HepG2 (cell line): Measurements from ENCODE around the gene SPG7. TPM values are rescaled to one million over a fixed set of nuclear protein-coding genes. Genes with fewer than 3 reads are reported as not detected.

Source experiments
- GABPA ChIP-seq, 2 experiments: IDR thresholded peaks; 2 replicates each; pipeline ENCODE4 v1.6.1; 2011 to 2016; ENCODE audit warnings: low read depth in 2 of 2, low read length in 1 of 2, missing biosample characterization in 1 of 2, missing genetic modification characterization in 1 of 2
- HNRNPUL1 ChIP-seq: fragments of 200-400 bp; formaldehyde crosslinking; IDR thresholded peaks from 2 replicates; pipeline ENCODE4 v1.6.1; 2017; ENCODE audit warnings: low read depth, mild to moderate bottlenecking, low read length, moderate library complexity
- KAT8 ChIP-seq: IDR thresholded peaks from 2 replicates; pipeline ENCODE4 v1.6.1; 2016; ENCODE audit warnings: missing genetic modification reagents, missing compliant biosample characterization
- MEIS1 ChIP-seq: sonication (generic); formaldehyde crosslinking; IDR thresholded peaks from 2 replicates; pipeline ENCODE4 v1.9.0; 2021; ENCODE audit warnings: mild to moderate bottlenecking, missing genetic modification reagents, moderate library complexity, borderline replicate concordance
- NR1H2 ChIP-seq: sonication (generic); formaldehyde crosslinking; IDR thresholded peaks from 2 replicates; pipeline ENCODE4 v1.8.1; 2022; ENCODE audit warnings: low read depth, missing genetic modification reagents, borderline replicate concordance
- PHF21A ChIP-seq: sonication (generic); formaldehyde crosslinking; IDR thresholded peaks from 2 replicates; pipeline ENCODE4 v1.5.0; 2020; ENCODE audit warnings: mild to moderate bottlenecking, missing genetic modification reagents
- SMC3 ChIP-seq: IDR thresholded peaks from 2 replicates; pipeline ENCODE4 v1.6.1; 2011; ENCODE audit warnings: low read length, improper control_type of control experiment
- TEAD3 ChIP-seq: optimal IDR thresholded peaks from 2 replicates; pipeline ENCODE3; 2016; ENCODE audit warnings: borderline replicate concordance
- THYN1 ChIP-seq: sonication (generic); formaldehyde crosslinking; IDR thresholded peaks from 2 replicates; pipeline ENCODE4 v1.8.1; 2023; ENCODE audit warnings: low read depth, mild to moderate bottlenecking, moderate library complexity, missing genetic modification reagents, borderline replicate concordance
- ZNF33B ChIP-seq: sonication (generic); formaldehyde crosslinking; IDR thresholded peaks from 2 replicates; pipeline ENCODE4 v1.5.1; 2020; ENCODE audit warnings: mild to moderate bottlenecking, missing genetic modification reagents
- ZNF747 ChIP-seq: sonication (generic); formaldehyde crosslinking; IDR thresholded peaks from 2 replicates; pipeline ENCODE4 v1.8.1; 2023; ENCODE audit warnings: missing genetic modification reagents, mild to moderate bottlenecking, borderline replicate concordance
- ZNF788 ChIP-seq: sonication (generic); formaldehyde crosslinking; IDR thresholded peaks from 2 replicates; pipeline ENCODE4 v1.5.0; 2020; ENCODE audit warnings: mild to moderate bottlenecking, missing genetic modification reagents, borderline replicate concordance
- polyA plus RNA-seq, 8 experiments: library from polyadenylated mRNA; depleted of rRNA in 3 of 8; stranded (reverse) in 7 of 8; unstranded in 1 of 8; fragments of >200 nt; fragmentation: Illumina TruSeq in 4 of 8; extraction: Trizol in 4 of 8; gene quantifications; 2 replicates each; pipeline versions ENCODE4 v1.2.1 to v1.2.3, GENCODE V29; 2011 to 2016; ENCODE audit warnings: low read depth in 4 of 8, missing spikeins in 1 of 8, mixed read lengths in 1 of 8; ENCODE audit not compliant: insufficient read depth in 1 of 8
- total RNA-seq, 5 experiments: library from RNA; depleted of rRNA; stranded (reverse); fragments of >200 nt; fragmentation: Illumina TruSeq; extraction: Trizol; gene quantifications; 2 replicates each; pipeline ENCODE4 v1.2.3, GENCODE V29; 2016; ENCODE audit warnings: low read depth in 1 of 5
- TF ChIP-seq, protein P1 (sequence below): sonication (generic); formaldehyde crosslinking; IDR thresholded peaks from 2 replicates; pipeline ENCODE4 v1.4.0; 2020; ENCODE audit warnings: mild to moderate bottlenecking, missing genetic modification reagents
- TF ChIP-seq, protein P2 (sequence below): conservative IDR thresholded peaks from 2 replicates; pipeline ENCODE4 v1.6.1; 2018; ENCODE audit warnings: missing genetic modification reagents
- TF ChIP-seq, protein P3 (sequence below): sonication (generic); formaldehyde crosslinking; IDR thresholded peaks from 2 replicates; pipeline ENCODE4 v1.5.0; 2020; ENCODE audit warnings: mild to moderate bottlenecking, missing genetic modification reagents, moderate library complexity
- TF ChIP-seq, protein P4 (sequence below): sonication (generic); formaldehyde crosslinking; IDR thresholded peaks from 2 replicates; pipeline ENCODE4 v1.5.0; 2020; ENCODE audit warnings: missing genetic modification reagents

The SPG7 gene
- total and polyA plus RNA-seq, 2 of the 13 experiments (the other 11 are each of a cell fraction or from before 2014, with no cell fraction given) = 66.0 to 136 TPM

DNA sequence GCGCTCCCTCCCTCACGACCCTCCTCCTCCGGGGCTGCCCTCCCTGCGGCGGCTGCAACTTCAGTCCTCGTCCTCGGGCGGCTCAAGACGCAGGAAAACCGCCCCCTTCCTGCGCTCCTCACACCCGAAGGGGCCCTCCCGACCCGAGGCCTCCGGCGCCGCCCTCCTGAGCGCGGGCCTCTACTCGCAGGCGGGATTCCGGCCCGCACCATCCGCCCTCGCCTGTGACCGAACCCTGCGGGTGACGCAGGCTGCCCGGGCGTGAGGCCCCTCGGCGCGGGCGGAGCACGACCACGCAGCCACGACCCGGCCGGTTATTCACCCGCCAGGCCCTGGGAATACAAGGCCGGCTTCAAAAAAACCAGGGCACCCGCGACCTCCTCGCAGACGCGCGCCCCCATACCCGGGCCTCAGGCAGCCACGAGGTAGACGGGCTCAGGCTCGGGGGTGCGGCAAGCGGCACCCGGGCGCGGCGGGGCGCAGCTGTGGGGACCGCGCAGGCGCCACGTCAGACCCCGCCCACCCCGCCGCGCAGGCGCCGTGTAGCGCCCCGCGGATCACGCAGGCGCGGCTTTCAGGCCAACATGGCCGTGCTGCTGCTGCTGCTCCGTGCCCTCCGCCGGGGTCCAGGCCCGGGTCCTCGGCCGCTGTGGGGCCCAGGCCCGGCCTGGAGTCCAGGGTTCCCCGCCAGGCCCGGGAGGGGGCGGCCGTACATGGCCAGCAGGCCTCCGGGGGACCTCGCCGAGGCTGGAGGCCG, at the start of gene SPG7 (continued):
- TF ChIP-seq, protein P1, sequence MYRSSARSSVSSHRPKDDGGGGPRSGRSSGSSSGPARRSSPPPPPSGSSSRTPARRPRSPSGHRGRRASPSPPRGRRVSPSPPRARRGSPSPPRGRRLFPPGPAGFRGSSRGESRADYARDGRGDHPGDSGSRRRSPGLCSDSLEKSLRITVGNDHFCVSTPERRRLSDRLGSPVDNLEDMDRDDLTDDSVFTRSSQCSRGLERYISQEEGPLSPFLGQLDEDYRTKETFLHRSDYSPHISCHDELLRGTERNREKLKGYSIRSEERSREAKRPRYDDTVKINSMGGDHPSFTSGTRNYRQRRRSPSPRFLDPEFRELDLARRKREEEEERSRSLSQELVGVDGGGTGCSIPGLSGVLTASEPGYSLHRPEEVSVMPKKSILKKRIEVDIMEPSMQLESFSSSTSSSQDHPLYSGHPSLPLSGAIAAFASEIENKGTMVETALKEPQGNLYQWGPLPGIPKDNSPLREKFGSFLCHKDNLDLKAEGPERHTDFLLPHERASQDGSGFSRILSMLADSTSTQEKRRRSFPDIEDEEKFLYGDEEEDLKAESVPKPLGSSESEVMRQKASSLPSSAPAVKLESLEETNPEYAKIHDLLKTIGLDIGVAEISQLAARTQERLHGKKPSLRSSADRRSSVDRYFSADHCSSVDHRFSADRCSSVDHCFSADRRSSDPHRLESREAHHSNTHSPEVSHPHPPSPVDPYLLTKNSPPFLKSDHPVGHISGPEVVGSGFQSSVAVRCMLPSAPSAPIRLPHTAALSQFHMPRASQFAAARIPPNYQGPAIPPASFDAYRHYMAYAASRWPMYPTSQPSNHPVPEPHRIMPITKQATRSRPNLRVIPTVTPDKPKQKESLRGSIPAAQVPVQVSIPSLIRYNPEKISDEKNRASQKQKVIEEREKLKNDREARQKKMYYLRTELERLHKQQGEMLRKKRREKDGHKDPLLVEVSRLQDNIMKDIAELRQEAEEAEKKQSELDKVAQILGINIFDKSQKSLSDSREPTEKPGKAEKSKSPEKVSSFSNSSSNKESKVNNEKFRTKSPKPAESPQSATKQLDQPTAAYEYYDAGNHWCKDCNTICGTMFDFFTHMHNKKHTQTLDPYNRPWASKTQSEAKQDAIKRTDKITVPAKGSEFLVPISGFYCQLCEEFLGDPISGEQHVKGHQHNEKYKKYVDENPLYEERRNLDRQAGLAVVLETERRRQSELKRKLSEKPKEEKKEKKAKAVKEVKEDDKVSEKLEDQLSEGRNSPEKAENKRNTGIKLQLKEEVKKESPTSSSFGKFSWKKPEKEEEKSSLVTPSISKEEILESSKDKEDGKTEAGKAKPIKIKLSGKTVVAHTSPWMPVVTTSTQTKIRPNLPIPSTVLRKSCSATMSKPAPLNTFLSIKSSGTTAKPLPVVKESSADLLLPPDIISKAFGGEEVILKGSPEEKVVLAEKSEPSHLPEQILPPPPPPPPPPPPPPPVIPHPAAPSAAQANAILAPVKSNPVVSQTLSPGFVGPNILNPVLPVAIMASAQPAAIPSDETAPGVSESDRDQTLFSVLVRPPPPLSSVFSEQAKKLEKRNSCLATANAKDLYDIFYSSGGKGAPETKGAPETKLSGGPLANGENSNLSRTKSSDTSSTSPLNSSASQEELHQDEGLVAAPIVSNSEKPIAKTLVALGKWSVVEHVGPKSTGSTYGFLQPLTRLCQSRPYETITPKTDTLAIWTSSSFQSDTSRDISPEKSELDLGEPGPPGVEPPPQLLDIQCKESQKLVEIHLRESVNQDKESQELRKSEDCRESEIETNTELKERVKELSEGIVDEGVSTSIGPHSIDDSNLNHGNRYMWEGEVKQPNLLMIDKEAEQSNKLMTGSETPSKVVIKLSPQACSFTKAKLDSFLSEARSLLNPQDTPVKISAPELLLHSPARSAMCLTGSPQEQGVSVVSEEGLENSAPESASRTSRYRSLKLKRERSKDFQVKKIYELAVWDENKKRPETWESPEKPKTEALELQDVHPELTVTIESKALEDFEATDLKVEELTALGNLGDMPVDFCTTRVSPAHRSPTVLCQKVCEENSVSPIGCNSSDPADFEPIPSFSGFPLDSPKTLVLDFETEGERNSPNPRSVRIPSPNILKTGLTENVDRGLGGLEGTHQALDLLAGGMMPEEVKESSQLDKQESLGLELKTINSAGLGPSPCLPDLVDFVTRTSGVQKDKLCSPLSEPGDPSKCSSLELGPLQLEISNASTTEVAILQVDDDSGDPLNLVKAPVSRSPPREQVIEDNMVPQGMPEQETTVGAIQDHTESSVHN (CRISPR knock-in tag) = no peak
- TF ChIP-seq SMC3 (no peak), ZNF33B (peak; percentile 98), KAT8 (CRISPR knock-in tag) (peak; percentile 86; the same call in 1 of the 2 replicates), ZNF788 (CRISPR knock-in tag) (peak; percentile 87), HNRNPUL1 (peak; percentile 52; the same call in 1 of the 2 replicates), PHF21A (CRISPR knock-in tag) (peak; percentile 87), NR1H2 (CRISPR knock-in tag) (peak; percentile 13; the same call in 1 of the 2 replicates), GABPA (IDR thresholded peaks at IDR 0.05; ENCODE audit: low read depth, low read length) (no peak), GABPA (CRISPR knock-in tag; IDR thresholded peaks at IDR 0.05; ENCODE audit: low read depth) (no peak), THYN1 (no peak), MEIS1 (CRISPR knock-in tag) (no peak; the same call in none of the 2 replicates), TEAD3 (CRISPR knock-in tag) (no peak), ZNF747 (CRISPR knock-in tag) (peak; percentile 50)
- TF ChIP-seq, protein P2, sequence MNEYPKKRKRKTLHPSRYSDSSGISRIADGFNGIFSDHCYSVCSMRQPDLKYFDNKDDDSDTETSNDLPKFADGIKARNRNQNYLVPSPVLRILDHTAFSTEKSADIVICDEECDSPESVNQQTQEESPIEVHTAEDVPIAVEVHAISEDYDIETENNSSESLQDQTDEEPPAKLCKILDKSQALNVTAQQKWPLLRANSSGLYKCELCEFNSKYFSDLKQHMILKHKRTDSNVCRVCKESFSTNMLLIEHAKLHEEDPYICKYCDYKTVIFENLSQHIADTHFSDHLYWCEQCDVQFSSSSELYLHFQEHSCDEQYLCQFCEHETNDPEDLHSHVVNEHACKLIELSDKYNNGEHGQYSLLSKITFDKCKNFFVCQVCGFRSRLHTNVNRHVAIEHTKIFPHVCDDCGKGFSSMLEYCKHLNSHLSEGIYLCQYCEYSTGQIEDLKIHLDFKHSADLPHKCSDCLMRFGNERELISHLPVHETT (CRISPR knock-in tag) = peak; percentile 37; the same call in 1 of the 2 replicates
- TF ChIP-seq, protein P3, sequence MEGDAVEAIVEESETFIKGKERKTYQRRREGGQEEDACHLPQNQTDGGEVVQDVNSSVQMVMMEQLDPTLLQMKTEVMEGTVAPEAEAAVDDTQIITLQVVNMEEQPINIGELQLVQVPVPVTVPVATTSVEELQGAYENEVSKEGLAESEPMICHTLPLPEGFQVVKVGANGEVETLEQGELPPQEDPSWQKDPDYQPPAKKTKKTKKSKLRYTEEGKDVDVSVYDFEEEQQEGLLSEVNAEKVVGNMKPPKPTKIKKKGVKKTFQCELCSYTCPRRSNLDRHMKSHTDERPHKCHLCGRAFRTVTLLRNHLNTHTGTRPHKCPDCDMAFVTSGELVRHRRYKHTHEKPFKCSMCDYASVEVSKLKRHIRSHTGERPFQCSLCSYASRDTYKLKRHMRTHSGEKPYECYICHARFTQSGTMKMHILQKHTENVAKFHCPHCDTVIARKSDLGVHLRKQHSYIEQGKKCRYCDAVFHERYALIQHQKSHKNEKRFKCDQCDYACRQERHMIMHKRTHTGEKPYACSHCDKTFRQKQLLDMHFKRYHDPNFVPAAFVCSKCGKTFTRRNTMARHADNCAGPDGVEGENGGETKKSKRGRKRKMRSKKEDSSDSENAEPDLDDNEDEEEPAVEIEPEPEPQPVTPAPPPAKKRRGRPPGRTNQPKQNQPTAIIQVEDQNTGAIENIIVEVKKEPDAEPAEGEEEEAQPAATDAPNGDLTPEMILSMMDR = peak; percentile 28; the same call in 1 of the 2 replicates
- TF ChIP-seq, protein P4, sequence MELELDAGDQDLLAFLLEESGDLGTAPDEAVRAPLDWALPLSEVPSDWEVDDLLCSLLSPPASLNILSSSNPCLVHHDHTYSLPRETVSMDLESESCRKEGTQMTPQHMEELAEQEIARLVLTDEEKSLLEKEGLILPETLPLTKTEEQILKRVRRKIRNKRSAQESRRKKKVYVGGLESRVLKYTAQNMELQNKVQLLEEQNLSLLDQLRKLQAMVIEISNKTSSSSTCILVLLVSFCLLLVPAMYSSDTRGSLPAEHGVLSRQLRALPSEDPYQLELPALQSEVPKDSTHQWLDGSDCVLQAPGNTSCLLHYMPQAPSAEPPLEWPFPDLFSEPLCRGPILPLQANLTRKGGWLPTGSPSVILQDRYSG = peak; percentile 90; the same call in 1 of the 2 replicates
